ENCODE measurements around the gene PAQR3. TPM values are rescaled to one million over a fixed set of nuclear protein-coding genes. Genes with fewer than 3 reads are reported as not detected.

The PAQR3 gene
- total RNA-seq, 4 donors from 2014 or later = 15.3 to 33.2 (median 22.8) TPM

- Histone ChIP-seq H3K27ac (no peak overlapping the region), H3K4me3 (no peak overlapping the region), H3K36me3 (no peaks in the 10 kb centered on the region), H3K9me3 (no peaks in the 10 kb centered on the region), H3K27me3 (no peaks in the 10 kb centered on the region), H3K4me1 (no peaks in the 10 kb centered on the region)
- TF ChIP-seq POLR2A (IDR thresholded peaks at IDR 0.05) = no peak
- no peak for TF ChIP-seq EP300 (IDR thresholded peaks at IDR 0.05)
- TF ChIP-seq, protein P1, sequence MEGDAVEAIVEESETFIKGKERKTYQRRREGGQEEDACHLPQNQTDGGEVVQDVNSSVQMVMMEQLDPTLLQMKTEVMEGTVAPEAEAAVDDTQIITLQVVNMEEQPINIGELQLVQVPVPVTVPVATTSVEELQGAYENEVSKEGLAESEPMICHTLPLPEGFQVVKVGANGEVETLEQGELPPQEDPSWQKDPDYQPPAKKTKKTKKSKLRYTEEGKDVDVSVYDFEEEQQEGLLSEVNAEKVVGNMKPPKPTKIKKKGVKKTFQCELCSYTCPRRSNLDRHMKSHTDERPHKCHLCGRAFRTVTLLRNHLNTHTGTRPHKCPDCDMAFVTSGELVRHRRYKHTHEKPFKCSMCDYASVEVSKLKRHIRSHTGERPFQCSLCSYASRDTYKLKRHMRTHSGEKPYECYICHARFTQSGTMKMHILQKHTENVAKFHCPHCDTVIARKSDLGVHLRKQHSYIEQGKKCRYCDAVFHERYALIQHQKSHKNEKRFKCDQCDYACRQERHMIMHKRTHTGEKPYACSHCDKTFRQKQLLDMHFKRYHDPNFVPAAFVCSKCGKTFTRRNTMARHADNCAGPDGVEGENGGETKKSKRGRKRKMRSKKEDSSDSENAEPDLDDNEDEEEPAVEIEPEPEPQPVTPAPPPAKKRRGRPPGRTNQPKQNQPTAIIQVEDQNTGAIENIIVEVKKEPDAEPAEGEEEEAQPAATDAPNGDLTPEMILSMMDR (IDR thresholded peaks at IDR 0.05) = no peak
- no peak for TF ChIP-seq POLR2AphosphoS5 (IDR thresholded peaks at IDR 0.05)
- no peak for DNase-seq (ENCODE audit: low spot score in 2 of 2)
- WGBS = 94% methylated on average over 5 of the region's 5 CpGs
Observed at GRCh38 chr4:78953231-78953630, 14.0 kb upstream of the PAQR3 start.

DNA sequence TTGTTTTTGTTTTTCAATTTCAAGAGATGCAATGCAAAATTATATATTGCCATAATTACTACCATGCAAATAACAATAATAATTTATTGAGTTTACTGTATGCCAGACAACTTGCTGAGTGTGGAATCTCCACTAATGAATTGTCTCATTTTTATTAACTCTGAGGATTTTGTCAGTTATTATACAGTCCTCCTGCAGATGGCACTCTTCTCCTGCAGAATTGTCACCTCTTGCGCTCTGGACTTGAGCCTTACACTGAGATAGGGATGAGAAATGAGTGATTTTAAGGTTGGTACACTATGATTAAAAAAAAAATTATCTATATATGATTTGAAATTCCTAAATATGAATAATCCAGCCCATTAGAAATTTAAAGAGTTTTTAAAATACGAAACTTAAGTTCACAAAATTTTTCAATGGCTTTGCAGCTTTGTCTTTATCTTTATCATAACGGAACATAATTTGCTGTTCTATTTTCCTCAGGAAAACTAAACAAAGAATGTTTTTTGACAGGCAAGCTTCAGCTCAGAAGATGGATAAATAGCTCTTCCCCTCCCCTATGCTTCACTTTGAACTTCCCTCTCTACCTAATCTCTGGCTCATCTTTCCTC, 12.7 kb upstream of the PAQR3 start:
- Histone ChIP-seq H3K9me3 (no peaks in the 10 kb centered on the region), H3K4me3 (no peak overlapping the region), H3K36me3 (no peaks in the 10 kb centered on the region), H3K27ac (no peak overlapping the region), H3K27me3 (no peaks in the 10 kb centered on the region), H3K4me1 (no peaks in the 10 kb centered on the region)
- WGBS = 64% methylated on average over 3 of the region's 3 CpGs
- no peak for TF ChIP-seq POLR2AphosphoS5 (IDR thresholded peaks at IDR 0.05)
- TF ChIP-seq, protein P1 (IDR thresholded peaks at IDR 0.05) = peak; percentile 48 to 57
- no peak for DNase-seq (ENCODE audit: low spot score in 2 of 2)

DNA sequence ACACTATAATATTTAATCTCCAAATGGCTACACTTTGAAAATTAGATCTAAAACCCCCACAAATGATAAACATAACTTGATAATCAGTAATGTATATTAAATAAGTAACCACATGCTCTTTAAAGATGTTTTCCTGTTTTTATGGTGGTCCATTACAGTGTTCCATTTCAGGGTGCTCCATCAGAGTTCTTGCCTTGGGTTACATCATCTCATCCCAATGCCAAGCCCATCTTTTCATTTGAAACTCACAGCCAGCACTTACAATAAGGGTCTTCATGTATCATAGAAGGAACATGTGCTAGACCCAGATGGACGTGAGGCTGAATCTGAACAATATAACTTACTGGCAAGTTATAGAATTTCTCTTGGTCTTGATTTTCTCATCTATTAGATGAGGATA, 10.5 kb upstream of the PAQR3 start:
- Histone ChIP-seq H3K36me3 (no peaks in the 10 kb centered on the region), H3K27ac (no peak overlapping the region), H3K9me3 (no peaks in the 10 kb centered on the region), H3K4me1 (no peaks in the 10 kb centered on the region), H3K27me3 (no peaks in the 10 kb centered on the region), H3K4me3 (no peak overlapping the region)
- TF ChIP-seq, protein P1 (IDR thresholded peaks at IDR 0.05) = no peak
- TF ChIP-seq POLR2AphosphoS5 (IDR thresholded peaks at IDR 0.05) (no peak), EP300 (IDR thresholded peaks at IDR 0.05) (no peak), POLR2A (IDR thresholded peaks at IDR 0.05) (no peak)
- DNase-seq (ENCODE audit: low spot score in 2 of 2) = no peak
- WGBS = 87% methylated on average over 1 of the region's 1 CpG

GRCh38 chr4:78945651-78946179, 6.5 kb upstream of the PAQR3 start:
- Histone ChIP-seq H3K4me3 (no peak overlapping the region), H3K9me3 (no peaks in the 10 kb centered on the region), H3K4me1 (no peaks in the 10 kb centered on the region), H3K27me3 (no peaks in the 10 kb centered on the region), H3K36me3 (no peaks in the 10 kb centered on the region), H3K27ac (no peak overlapping the region)
- DNase-seq (ENCODE audit: low spot score in 2 of 2) = no peak
- 73% methylated on average over 3 of the region's 3 CpGs for WGBS
- TF ChIP-seq POLR2AphosphoS5 (IDR thresholded peaks at IDR 0.05) = no peak
- TF ChIP-seq, protein P1 (IDR thresholded peaks at IDR 0.05) = no peak
- no peak for TF ChIP-seq POLR2A (IDR thresholded peaks at IDR 0.05)
- TF ChIP-seq EP300 (IDR thresholded peaks at IDR 0.05) = no peak

- H3K36me3 ChIP-seq = no peaks in the 10 kb centered on the region
- H3K27me3 ChIP-seq = no peaks in the 10 kb centered on the region
- DNase-seq (ENCODE audit: low spot score in 2 of 2) = no peak
- H3K9me3 ChIP-seq = no peaks in the 10 kb centered on the region
- TF ChIP-seq POLR2A (IDR thresholded peaks at IDR 0.05) = no peak
- no peak for TF ChIP-seq EP300 (IDR thresholded peaks at IDR 0.05)
- no peak for TF ChIP-seq POLR2AphosphoS5 (IDR thresholded peaks at IDR 0.05)
- TF ChIP-seq, protein P1 (IDR thresholded peaks at IDR 0.05) = no peak
- H3K4me3 ChIP-seq = no peak overlapping the region
- peaks cover 8% of the 10 kb centered on the region for H3K4me1 ChIP-seq
- WGBS = 57% methylated on average over 1 of the region's 1 CpG
- H3K27ac ChIP-seq = no peak overlapping the region
Observed at GRCh38 chr4:78944381-78944780, 5.1 kb upstream of the PAQR3 start.

Measured in suprapubic skin (tissue), 4 donors.